ENCODE data around the gene KRT6C. TPM values are rescaled to one million over a fixed set of nuclear protein-coding genes. Genes with fewer than 3 reads are reported as not detected.

The KRT6C gene
- total RNA-seq, 2 experiments from 2014 or later: not detected

DNA sequence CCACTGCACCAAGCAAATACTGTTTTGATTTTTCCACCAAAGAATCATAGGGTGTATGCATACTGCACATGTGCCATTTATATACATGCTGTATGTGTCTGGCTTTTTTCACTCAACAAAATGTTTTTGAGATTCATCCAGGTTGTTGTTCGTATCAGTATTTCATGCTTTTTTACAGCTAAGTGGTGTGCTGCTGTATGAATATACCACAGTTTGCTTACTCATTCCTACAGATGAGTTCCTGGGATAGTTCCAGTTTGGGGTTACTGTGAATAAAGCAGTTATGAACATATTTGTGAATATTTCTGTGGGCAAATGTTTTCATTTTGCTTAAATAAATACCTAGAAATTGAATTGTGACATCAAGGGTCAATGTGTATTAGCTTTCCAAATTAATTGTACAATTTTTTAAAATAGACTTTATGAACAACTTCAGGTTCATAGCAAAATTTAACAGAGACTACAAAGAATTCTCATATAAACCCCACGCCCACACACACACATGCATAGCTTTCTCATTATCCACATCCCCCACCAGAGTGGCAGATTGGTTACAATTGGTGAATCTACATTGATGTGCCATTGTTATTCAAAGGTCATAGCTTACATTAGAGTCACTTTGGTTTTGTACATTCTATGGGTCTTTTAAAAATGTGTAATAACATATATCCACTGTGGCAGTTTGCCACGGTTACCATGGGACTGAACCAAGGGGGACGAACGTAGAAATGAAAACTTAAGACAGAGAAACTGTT lies 26.4 kb upstream of the KRT6C start:
- Mint-ChIP-seq H3K4me3 (no peak overlapping the region), H3K36me3 (ENCODE audit: low read depth) (no peaks in the 10 kb centered on the region), H3K4me1 (ENCODE audit: low read depth) (no peaks in the 10 kb centered on the region), H3K27ac (no peak overlapping the region), H3K9me3 (no peaks in the 10 kb centered on the region), H3K27me3 (peaks cover 16% of the 10 kb centered on the region)
- ATAC-seq (no peak), DNase-seq (peak; percentile 8)
- intact Hi-C loops (cut with micrococcal nuclease): no loop called here
- TF ChIP-seq, protein P1, sequence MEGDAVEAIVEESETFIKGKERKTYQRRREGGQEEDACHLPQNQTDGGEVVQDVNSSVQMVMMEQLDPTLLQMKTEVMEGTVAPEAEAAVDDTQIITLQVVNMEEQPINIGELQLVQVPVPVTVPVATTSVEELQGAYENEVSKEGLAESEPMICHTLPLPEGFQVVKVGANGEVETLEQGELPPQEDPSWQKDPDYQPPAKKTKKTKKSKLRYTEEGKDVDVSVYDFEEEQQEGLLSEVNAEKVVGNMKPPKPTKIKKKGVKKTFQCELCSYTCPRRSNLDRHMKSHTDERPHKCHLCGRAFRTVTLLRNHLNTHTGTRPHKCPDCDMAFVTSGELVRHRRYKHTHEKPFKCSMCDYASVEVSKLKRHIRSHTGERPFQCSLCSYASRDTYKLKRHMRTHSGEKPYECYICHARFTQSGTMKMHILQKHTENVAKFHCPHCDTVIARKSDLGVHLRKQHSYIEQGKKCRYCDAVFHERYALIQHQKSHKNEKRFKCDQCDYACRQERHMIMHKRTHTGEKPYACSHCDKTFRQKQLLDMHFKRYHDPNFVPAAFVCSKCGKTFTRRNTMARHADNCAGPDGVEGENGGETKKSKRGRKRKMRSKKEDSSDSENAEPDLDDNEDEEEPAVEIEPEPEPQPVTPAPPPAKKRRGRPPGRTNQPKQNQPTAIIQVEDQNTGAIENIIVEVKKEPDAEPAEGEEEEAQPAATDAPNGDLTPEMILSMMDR (IDR thresholded peaks at IDR 0.05): no peak
- CTCF ChIA-PET: no interaction called here
- POLR2A ChIA-PET: no interaction called here

DNA sequence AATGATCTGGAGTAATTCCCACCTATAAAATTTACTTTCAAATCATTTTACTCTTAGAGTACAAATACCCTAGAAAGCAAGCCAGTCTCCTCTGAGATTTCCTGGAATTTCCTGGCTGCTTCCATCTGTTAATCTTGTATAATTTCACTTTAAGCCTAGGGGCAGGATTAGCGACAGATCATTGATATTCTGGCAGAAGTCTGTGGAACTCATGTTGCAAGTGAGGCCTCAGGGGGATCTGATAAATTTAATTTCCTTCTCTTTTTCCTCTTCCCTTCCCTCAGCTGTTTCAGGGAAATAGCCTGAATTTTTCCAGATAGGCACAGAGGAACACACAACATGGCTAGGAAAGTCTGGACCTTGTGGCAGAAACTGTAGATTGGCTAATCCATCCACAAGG lies 25.3 kb upstream of the KRT6C start:
- Mint-ChIP-seq H3K4me3 (no peak overlapping the region), H3K4me1 (ENCODE audit: low read depth) (no peaks in the 10 kb centered on the region), H3K27me3 (peaks cover 17% of the 10 kb centered on the region), H3K9me3 (no peaks in the 10 kb centered on the region), H3K36me3 (ENCODE audit: low read depth) (no peaks in the 10 kb centered on the region), H3K27ac (no peak overlapping the region)
- DNase-seq: no peak
- intact Hi-C loops (cut with micrococcal nuclease): no loop called here
- TF ChIP-seq, protein P1 (IDR thresholded peaks at IDR 0.05): no peak
- ChIA-PET POLR2A (interaction anchor here (0.7 kb wide), 1 partner anchor 14 kb away, joined by 3 read pairs; no protein-coding TSS in a partner anchor), CTCF (interaction anchor here (1.0 kb wide), 1 partner anchor 473 kb away, joined by 3 read pairs; no protein-coding TSS in a partner anchor)
- no peak for ATAC-seq

DNA sequence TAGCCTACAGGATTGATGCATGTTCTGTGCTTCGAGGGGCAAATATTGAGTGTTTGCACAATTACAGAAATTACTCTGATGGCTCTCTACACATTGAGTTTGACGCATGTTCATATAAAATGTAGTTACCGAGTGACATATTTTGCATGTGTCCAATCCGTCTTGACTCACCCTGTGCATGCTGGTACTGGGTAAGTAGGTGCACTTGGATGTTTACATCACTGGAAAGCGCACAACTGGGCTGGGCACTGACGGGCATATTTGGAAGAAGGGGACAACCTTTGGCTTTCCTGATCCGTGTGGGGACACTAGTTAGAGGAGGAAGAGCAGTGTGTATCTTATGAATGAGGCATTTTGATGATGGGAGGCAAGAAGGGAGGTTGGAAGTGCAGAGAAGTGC lies 24.4 kb upstream of the KRT6C start:
- Mint-ChIP-seq H3K9me3 (no peaks in the 10 kb centered on the region), H3K36me3 (ENCODE audit: low read depth) (no peaks in the 10 kb centered on the region), H3K27ac (no peak overlapping the region), H3K27me3 (peaks cover 22% of the 10 kb centered on the region), H3K4me3 (no peak overlapping the region), H3K4me1 (ENCODE audit: low read depth) (no peaks in the 10 kb centered on the region)
- TF ChIP-seq, protein P1 (IDR thresholded peaks at IDR 0.05): no peak
- intact Hi-C loops (cut with micrococcal nuclease): no loop called here
- DNase-seq (no peak), ATAC-seq (no peak)
- ChIA-PET POLR2A (no interaction called here), CTCF (no interaction called here)

DNA sequence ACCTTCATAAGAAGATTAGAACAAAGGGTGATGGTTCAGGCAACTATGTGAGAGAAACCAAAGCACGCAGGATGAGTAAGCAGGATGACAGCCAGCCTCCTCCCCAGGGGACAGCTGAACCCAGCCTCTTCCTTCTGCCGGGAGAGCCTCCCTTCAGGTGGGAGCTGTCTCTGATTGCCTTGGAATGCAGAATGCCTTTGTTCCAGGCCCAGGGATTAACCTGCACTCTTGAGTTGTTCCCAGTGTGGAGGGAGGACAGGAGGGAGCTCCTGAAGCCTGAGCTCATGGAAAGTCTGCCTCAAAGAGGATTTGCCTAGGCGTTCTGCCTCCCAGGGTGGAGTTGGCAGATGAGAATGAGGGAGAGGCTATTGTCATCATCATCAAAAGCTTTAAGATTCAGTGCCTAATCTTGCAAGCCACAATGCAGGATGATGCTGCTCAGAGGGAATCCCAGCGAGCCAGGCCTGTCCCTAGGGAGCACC lies 23.0 kb upstream of the KRT6C start:
- intact Hi-C loops (cut with micrococcal nuclease): no loop called here
- no peak overlapping the region for H3K27ac Mint-ChIP-seq
- H3K36me3 Mint-ChIP-seq (ENCODE audit: low read depth): no peaks in the 10 kb centered on the region
- H3K4me3 Mint-ChIP-seq: no peak overlapping the region
- H3K9me3 Mint-ChIP-seq: no peaks in the 10 kb centered on the region
- H3K27me3 Mint-ChIP-seq: peaks cover 21% of the 10 kb centered on the region
- POLR2A ChIA-PET: no interaction called here
- no peak for ATAC-seq
- no peak for DNase-seq
- CTCF ChIA-PET: no interaction called here
- TF ChIP-seq, protein P1 (IDR thresholded peaks at IDR 0.05): no peak
- no peaks in the 10 kb centered on the region for H3K4me1 Mint-ChIP-seq (ENCODE audit: low read depth)

DNA sequence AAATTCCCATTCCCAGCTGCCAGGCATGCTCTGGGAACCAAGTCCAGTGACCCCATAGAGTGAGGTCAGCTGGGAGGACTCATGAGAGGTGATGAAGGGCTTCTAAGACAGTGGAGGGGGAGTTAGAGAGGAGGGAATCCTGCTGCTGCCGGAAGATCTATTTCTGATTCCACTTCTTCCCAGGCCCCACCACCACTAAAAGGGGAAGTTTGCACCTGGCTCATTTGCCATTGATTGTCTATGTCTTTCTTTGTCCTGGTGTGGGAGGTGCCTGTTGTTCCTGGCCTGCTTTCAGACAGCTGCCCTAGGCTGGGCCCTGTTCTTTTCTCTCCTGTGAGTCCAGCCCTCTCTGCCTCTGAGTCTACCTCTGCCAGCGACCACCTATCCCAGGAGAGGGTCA lies 22.4 kb upstream of the KRT6C start:
- no peak for ATAC-seq
- H3K4me1 Mint-ChIP-seq (ENCODE audit: low read depth): no peaks in the 10 kb centered on the region
- peaks cover 25% of the 10 kb centered on the region for H3K27me3 Mint-ChIP-seq
- ChIA-PET CTCF (no interaction called here), POLR2A (no interaction called here)
- H3K27ac Mint-ChIP-seq: no peak overlapping the region
- DNase-seq: no peak
- H3K36me3 Mint-ChIP-seq (ENCODE audit: low read depth): no peaks in the 10 kb centered on the region
- no peaks in the 10 kb centered on the region for H3K9me3 Mint-ChIP-seq
- H3K4me3 Mint-ChIP-seq: no peak overlapping the region
- intact Hi-C loops (cut with micrococcal nuclease): no loop called here
- TF ChIP-seq, protein P1 (IDR thresholded peaks at IDR 0.05): no peak
